ENCODE results near the gene PHOSPHO2.

Gene PHOSPHO2

DNA sequence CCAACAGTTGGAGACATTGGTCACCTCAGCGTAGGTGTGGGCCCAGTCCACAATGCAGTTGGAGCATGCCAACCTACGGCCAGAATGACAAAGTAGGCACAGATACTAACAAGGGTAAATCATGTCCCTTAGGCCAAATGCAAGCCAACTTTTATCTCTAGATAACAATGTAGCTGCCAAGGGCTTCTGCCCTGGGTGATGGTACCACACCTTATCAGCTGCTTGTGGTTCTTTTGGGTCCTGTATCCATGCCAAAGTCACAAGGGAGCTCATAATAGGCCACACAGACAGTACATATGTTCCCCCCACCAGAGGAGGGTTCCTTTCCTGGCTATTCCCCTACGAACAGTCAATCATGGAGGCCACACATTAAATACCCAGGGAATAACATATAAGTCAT is 19.1 kb downstream of the PHOSPHO2 start:
- TF ChIP-seq, protein P1, sequence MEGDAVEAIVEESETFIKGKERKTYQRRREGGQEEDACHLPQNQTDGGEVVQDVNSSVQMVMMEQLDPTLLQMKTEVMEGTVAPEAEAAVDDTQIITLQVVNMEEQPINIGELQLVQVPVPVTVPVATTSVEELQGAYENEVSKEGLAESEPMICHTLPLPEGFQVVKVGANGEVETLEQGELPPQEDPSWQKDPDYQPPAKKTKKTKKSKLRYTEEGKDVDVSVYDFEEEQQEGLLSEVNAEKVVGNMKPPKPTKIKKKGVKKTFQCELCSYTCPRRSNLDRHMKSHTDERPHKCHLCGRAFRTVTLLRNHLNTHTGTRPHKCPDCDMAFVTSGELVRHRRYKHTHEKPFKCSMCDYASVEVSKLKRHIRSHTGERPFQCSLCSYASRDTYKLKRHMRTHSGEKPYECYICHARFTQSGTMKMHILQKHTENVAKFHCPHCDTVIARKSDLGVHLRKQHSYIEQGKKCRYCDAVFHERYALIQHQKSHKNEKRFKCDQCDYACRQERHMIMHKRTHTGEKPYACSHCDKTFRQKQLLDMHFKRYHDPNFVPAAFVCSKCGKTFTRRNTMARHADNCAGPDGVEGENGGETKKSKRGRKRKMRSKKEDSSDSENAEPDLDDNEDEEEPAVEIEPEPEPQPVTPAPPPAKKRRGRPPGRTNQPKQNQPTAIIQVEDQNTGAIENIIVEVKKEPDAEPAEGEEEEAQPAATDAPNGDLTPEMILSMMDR (IDR thresholded peaks at IDR 0.05; ENCODE audit: insufficient read depth, low read length, poor library complexity, severe bottlenecking), result no peak
- H3K27me3 ChIP-seq (replicated peaks; ENCODE audit: control insufficient read depth, insufficient read depth, low read length), result no peaks in the 10 kb centered on the region
- DNase-seq (ENCODE audit: extremely low read depth, insufficient read length), result no peak
- no peak overlapping the region for H3K4me3 ChIP-seq (replicated peaks; ENCODE audit: low read depth, low read length)
- H3K36me3 ChIP-seq (ENCODE audit: control insufficient read depth, insufficient read depth, low read length), result peaks cover 1% of the 10 kb centered on the region; the same call in 1 of the 2 replicates

DNA sequence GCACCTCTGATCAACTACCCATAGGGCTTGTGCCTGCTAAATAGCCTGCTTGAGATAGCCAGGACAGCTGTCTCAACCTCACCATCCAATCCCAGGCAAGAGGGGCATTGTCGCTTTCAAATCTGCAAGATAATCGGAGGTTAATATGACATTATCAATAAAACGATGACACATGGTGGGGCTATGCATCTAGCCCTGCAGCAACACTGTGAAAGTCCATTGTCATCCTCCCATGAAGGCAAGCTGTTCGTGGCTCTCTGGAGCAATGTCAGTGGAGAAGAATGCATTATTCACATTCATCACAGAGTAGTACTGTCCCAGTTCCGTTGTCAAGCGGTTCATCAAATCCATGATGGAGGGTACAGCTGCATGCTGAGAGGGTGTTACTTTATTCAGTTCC is 20.4 kb downstream of the PHOSPHO2 start:
- Histone ChIP-seq H3K27me3 (replicated peaks; ENCODE audit: control insufficient read depth, insufficient read depth, low read length) (no peaks in the 10 kb centered on the region), H3K4me3 (replicated peaks; ENCODE audit: low read depth, low read length) (no peak overlapping the region), H3K36me3 (ENCODE audit: control insufficient read depth, insufficient read depth, low read length) (peaks cover 1% of the 10 kb centered on the region; the same call in 1 of the 2 replicates)
- no peak for DNase-seq (ENCODE audit: extremely low read depth, insufficient read length)
- TF ChIP-seq, protein P1 (IDR thresholded peaks at IDR 0.05; ENCODE audit: insufficient read depth, low read length, poor library complexity, severe bottlenecking), result no peak

DNA sequence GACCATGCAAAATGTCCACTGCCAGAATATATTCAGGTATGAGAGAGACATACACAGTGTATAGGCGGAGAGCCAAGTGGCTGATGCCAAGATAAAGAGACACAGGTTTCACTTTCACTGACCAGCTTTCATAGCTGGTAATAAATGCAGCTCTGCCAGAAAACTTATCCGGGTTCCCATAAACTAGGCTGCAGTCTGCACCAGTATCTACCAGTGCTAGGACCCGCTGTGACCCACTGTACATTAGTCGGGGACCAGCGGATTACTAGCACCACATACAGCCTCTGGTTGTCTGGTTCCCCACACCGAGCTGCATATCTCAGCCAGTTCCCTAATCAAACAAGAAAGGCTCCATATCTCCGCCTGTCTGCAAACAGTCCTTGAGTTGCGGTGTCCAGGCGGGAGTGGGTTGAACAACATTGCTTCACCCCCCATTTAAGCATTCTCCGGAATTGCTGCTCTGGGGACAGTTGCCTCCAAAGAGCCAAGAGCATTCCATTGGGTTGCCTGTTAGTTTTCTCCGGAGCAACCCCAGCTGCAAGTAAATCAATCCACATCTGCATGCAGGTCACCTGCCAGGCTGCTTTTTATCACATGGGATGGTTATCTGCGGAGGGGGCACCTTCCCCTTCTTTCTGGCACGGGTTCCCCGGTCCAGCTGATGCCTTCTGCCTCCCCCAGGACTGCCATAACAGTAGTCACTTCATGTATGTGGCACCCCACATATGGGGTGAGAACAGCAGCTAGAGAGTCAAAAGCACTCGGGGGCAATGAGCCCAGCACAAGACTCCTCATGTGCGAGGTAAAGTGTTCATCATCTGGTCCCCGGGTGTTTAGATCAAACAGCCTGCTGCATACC is 21.3 kb downstream of the PHOSPHO2 start:
- Histone ChIP-seq H3K36me3 (ENCODE audit: control insufficient read depth, insufficient read depth, low read length) (peaks cover 1% of the 10 kb centered on the region; the same call in 1 of the 2 replicates), H3K4me3 (replicated peaks; ENCODE audit: low read depth, low read length) (no peak overlapping the region), H3K27me3 (replicated peaks; ENCODE audit: control insufficient read depth, insufficient read depth, low read length) (no peaks in the 10 kb centered on the region)
- TF ChIP-seq, protein P1 (IDR thresholded peaks at IDR 0.05; ENCODE audit: insufficient read depth, low read length, poor library complexity, severe bottlenecking), result no peak
- DNase-seq (ENCODE audit: extremely low read depth, insufficient read length), result no peak

DNA sequence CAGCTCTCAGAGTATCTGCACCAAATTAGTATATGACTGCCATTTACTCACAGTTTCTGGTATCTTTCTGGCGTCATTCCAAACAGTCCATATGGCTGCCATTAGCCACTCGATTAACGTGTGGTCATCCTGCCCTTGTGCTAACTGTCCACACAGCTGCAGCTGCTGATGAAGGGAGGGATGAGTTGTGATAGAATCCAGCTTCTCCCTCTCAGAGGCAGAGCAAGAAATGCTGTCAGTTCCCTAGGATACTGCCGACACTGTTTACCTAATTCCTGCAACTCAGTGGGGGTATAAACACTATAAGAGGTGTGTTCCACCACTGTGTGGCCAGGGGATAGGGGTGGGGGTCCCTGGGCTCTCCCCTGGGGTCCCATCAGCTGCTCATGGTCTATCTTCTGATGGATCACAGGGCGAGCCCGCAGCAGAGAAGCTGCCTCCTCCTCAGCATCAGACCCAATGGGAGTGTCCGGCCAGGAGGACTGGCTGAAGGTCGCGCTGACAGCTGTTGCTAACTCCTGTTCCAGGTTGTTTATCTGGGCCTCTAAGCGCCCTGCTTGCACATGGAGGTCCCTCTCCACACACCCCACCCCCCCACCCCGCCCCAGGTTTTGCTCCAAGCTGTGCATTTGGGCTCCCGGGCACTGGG is 22.1 kb downstream of the PHOSPHO2 start:
- TF ChIP-seq, protein P1 (IDR thresholded peaks at IDR 0.05; ENCODE audit: insufficient read depth, low read length, poor library complexity, severe bottlenecking), result no peak

DNA sequence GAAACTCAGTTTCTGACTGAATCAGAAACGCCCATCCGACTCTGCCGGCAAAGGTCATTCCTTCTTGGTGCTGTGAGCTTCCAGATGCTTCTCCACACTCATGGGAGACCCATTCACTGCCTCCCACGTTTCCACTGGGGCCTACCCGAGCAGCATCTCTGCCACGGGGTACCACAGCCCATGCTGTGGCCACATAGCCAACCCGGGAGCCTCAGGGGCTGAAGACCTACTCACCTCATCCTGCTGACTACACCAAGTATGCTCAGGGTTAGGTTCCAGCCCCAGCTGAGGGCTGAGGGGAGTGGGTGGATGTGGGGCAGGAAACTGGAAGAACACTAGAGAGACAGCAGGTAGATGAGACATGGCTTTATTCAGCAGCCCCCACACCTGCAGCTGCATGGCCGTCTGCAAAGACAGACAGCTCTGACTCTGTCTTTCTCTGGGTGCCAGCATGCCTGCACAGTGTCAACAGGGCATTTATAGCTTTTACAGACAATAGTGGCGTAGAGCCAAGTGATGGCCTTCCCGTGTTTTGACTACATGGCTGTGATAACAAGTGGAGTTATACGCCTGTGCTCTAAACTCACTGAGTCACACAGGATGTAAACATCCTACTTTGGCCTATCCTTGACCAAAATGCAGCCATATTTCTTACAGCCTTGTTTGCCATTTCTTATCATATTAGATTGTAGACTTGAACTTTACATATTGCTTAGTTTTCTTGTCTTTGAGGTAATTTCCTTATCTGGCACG is 22.8 kb downstream of the PHOSPHO2 start:
- DNase-seq (ENCODE audit: extremely low read depth, insufficient read length), result no peak
- TF ChIP-seq, protein P1 (IDR thresholded peaks at IDR 0.05; ENCODE audit: insufficient read depth, low read length, poor library complexity, severe bottlenecking), result no peak
- no peaks in the 10 kb centered on the region for H3K27me3 ChIP-seq (replicated peaks; ENCODE audit: control insufficient read depth, insufficient read depth, low read length)
- H3K36me3 ChIP-seq (ENCODE audit: control insufficient read depth, insufficient read depth, low read length), result no peaks in the 10 kb centered on the region
- no peak overlapping the region for H3K4me3 ChIP-seq (replicated peaks; ENCODE audit: low read depth, low read length)

More for the DNA sequence above, 22.1 kb downstream of the PHOSPHO2 start:
- Histone ChIP-seq H3K4me3 (replicated peaks; ENCODE audit: low read depth, low read length) (no peak overlapping the region), H3K36me3 (ENCODE audit: control insufficient read depth, insufficient read depth, low read length) (peaks cover 1% of the 10 kb centered on the region; the same call in 1 of the 2 replicates), H3K27me3 (replicated peaks; ENCODE audit: control insufficient read depth, insufficient read depth, low read length) (no peaks in the 10 kb centered on the region)
- DNase-seq (ENCODE audit: extremely low read depth, insufficient read length), result no peak
